Vagina (tissue), 2 donors: ENCODE data around the gene IPO11. TPM values are rescaled to one million over a fixed set of nuclear protein-coding genes. Genes with fewer than 3 reads are reported as not detected.

Source experiments
- DNase-seq, 2 donors: peaks; one replicate each; pipeline ENCODE4 v3.0.0-alpha.2; 2017; ENCODE audit errors: extremely low spot score in 2 of 2
- H3K27ac ChIP-seq: fragments of 200-600 bp; sonication (generic); one replicate; pipeline ENCODE4 v1.5.1; 2019
- H3K27me3 ChIP-seq: fragments of 200-600 bp; sonication (generic); one replicate; pipeline ENCODE4 v1.5.1; 2019
- H3K36me3 ChIP-seq, 2 donors: fragments of 200-600 bp; sonication (generic); one replicate each; pipeline ENCODE4 v1.5.1; 2017 to 2019
- H3K4me1 ChIP-seq: fragments of 200-600 bp; sonication (generic); one replicate; pipeline ENCODE4 v1.5.1; 2019
- H3K4me3 ChIP-seq, 2 donors: fragments of 200-600 bp; sonication (generic); 1 replicate in 1 of 2; 2 replicates in 1 of 2; pipeline ENCODE4 v1.5.1; 2016 to 2019
- H3K9me3 ChIP-seq: fragments of 200-600 bp; sonication (generic); one replicate; pipeline ENCODE4 v1.5.1; 2019
- CTCF ChIP-seq, 3 experiments: fragments of 450-650 bp in 2 of 3; fragments of 200-600 bp in 1 of 3; sonication (generic) in 1 of 3; IDR thresholded peaks; one replicate each; pipeline ENCODE4 v1.5.1; 2017 to 2019; ENCODE audit warnings: antibody characterized with exemption in 3 of 3, mild to moderate bottlenecking in 2 of 3, moderate library complexity in 2 of 3
- POLR2A ChIP-seq, 2 donors: fragments of 450-650 bp; IDR thresholded peaks; one replicate each; pipeline ENCODE4 v1.6.1; 2017; ENCODE audit warnings: antibody characterized with exemption in 2 of 2, mild to moderate bottlenecking in 2 of 2, moderate library complexity in 2 of 2
- POLR2AphosphoS5 ChIP-seq, 2 donors: sonication (generic); formaldehyde crosslinking; IDR thresholded peaks; one replicate each; pipeline ENCODE4 v1.9.0; 2017; ENCODE audit warnings: antibody characterized with exemption in 2 of 2, mild to moderate bottlenecking in 2 of 2, low read depth in 1 of 2; ENCODE audit not compliant: insufficient read depth in 1 of 2
- intact Hi-C: fragments of 100-400 bp; cut with DNase I; formaldehyde crosslinking; loops from one replicate; pipeline ENCODE4 v1.15.1; 2023
- total RNA-seq: library from RNA; depleted of rRNA; stranded (reverse); fragments of >200 nt; gene quantifications from one replicate; pipeline ENCODE4 v1.2.3, GENCODE V29; 2016

Gene IPO11
- total RNA-seq, 1 donor from 2014 or later = 31.2 TPM

- intact Hi-C loops = no loop called here
Observed at GRCh38 chr5:62536783-62537182, 124.2 kb downstream of the IPO11 start.

GRCh38 chr5:62538017-62538942 is 125.7 kb downstream of the IPO11 start:
- H3K36me3 ChIP-seq = peaks cover 0 to 13% of the 10 kb centered on the region in 2 donors
- intact Hi-C loops = no loop called here
- H3K4me1 ChIP-seq = no peaks in the 10 kb centered on the region
- H3K9me3 ChIP-seq = no peaks in the 10 kb centered on the region
- no peak overlapping the region for H3K4me3 ChIP-seq
- H3K27me3 ChIP-seq = no peaks in the 10 kb centered on the region
- no peak overlapping the region for H3K27ac ChIP-seq
- no peak for DNase-seq
- no peak for TF ChIP-seq POLR2A (IDR thresholded peaks at IDR 0.05)
- TF ChIP-seq POLR2AphosphoS5 (IDR thresholded peaks at IDR 0.05; ENCODE audit: insufficient read depth in 1 of 2, low read depth in 1 of 2) = no peak
- no peak for TF ChIP-seq CTCF (IDR thresholded peaks at IDR 0.05)

More at GRCh38 chr5:62536783-62537182, 124.2 kb downstream of the IPO11 start:
- peaks cover 0 to 13% of the 10 kb centered on the region in 2 donors for H3K36me3 ChIP-seq
- no peaks in the 10 kb centered on the region for H3K27me3 ChIP-seq
- H3K4me1 ChIP-seq = no peaks in the 10 kb centered on the region
- no peaks in the 10 kb centered on the region for H3K9me3 ChIP-seq
- TF ChIP-seq POLR2AphosphoS5 (IDR thresholded peaks at IDR 0.05; ENCODE audit: insufficient read depth in 1 of 2, low read depth in 1 of 2) (no peak), POLR2A (IDR thresholded peaks at IDR 0.05) (no peak), CTCF (IDR thresholded peaks at IDR 0.05) (no peak)
- no peak for DNase-seq
- H3K27ac ChIP-seq = no peak overlapping the region
- no peak overlapping the region for H3K4me3 ChIP-seq

GRCh38 chr5:62542720-62543119 is 130.2 kb downstream of the IPO11 start:
- no peak for DNase-seq
- Histone ChIP-seq H3K27ac (no peak overlapping the region), H3K4me1 (no peaks in the 10 kb centered on the region), H3K4me3 (no peak overlapping the region), H3K27me3 (no peaks in the 10 kb centered on the region), H3K9me3 (no peaks in the 10 kb centered on the region), H3K36me3 (peaks cover 0 to 13% of the 10 kb centered on the region in 2 donors)
- intact Hi-C loops = no loop called here
- TF ChIP-seq POLR2A (IDR thresholded peaks at IDR 0.05) (no peak), CTCF (IDR thresholded peaks at IDR 0.05) (no peak), POLR2AphosphoS5 (IDR thresholded peaks at IDR 0.05; ENCODE audit: insufficient read depth in 1 of 2, low read depth in 1 of 2) (no peak)

GRCh38 chr5:62547945-62548630 is 135.5 kb downstream of the IPO11 start:
- TF ChIP-seq POLR2AphosphoS5 (IDR thresholded peaks at IDR 0.05; ENCODE audit: insufficient read depth in 1 of 2, low read depth in 1 of 2) (no peak), POLR2A (IDR thresholded peaks at IDR 0.05) (no peak), CTCF (IDR thresholded peaks at IDR 0.05) (no peak)
- Histone ChIP-seq H3K4me1 (no peaks in the 10 kb centered on the region), H3K4me3 (no peak overlapping the region), H3K9me3 (no peaks in the 10 kb centered on the region), H3K27me3 (no peaks in the 10 kb centered on the region), H3K27ac (no peak overlapping the region), H3K36me3 (no peaks in the 10 kb centered on the region)
- intact Hi-C loops = no loop called here
- no peak for DNase-seq
